Endometrial microvascular endothelial cells (primary cell): ENCODE measurements around the gene ZNF282. TPM values are rescaled to one million over a fixed set of nuclear protein-coding genes. Genes with fewer than 3 reads are reported as not detected.
"Not testable (repeated sequence)": the region's sequence is repeated elsewhere in the genome, so short reads cannot be mapped to it uniquely, and the experiment has no call there.

Source experiments
- in situ Hi-C: cut with HindIII; loops from 2 replicates; pipeline ENCODE4 v1.10.0; 2017; ENCODE audit warnings: low sequenced_read_pairs, low pct_unique_long_range_greater_than_20kb; ENCODE audit errors: inconsistent ontology term
- total RNA-seq: library from RNA; depleted of rRNA; stranded (reverse); fragments of >200 nt; gene quantifications from one replicate; pipeline ENCODE4 v1.2.3, GENCODE V29; 2015; ENCODE audit errors: inconsistent ontology term

Gene ZNF282
- total RNA-seq, 1 donor from 2014 or later: 23.7 TPM

DNA sequence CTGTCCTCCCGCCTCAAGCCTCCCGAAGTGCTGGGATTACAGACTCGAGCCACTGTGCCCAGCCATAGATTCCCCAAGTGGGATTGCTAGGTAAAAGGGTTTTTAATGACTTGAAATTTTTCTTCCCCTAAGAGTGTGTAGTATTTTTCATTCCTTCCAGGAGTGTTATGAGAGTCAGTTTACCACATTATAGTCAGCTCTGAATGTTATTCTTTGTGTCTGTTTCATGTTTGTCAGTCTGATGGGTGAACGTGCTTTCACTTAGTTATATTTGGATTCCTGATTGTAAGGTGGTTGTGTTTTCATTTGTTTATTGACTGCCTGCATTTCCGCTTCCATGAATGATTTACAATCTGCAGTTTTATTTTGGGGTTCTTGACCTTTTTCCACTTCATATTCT, 50.4 kb downstream of the ZNF282 start:
- in situ Hi-C loops: no loop called here

DNA sequence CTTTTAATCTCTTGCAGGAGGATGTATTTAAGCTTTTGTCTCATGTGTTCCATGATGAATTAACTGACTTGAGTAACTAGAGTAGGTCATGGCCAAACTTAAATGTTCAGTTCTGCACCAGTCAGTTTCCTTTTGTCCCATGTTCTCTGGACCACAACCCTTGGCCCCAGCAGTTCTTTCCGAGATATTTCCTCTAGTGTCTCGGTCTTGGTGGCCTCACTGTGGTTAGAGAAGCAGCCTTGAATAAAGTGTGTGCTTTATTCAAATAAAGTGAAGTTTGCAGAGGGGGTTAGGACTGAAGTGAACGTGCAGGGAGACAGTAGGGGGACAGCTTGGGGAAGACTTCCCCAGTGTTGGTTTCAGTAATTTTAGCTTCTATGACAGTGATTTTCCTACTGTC, 53.4 kb downstream of the ZNF282 start:
- in situ Hi-C loops: no loop called here

DNA sequence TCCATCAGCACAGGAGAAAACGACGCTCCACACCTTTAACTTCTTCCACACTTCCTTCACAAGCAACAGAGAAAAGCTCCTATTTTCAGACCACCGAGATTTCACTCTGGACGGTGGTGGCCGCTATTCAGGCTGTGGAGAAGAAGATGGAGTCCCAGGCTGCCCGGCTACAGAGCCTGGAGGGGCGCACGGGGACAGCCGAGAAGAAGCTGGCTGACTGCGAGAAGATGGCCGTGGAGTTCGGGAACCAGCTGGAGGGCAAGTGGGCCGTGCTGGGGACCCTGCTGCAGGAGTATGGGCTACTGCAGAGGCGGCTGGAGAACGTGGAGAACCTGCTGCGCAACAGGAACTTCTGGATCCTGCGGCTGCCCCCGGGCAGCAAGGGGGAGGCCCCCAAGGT, 54.8 kb downstream of the ZNF282 start:
- in situ Hi-C loops: not testable (repeated sequence)

DNA sequence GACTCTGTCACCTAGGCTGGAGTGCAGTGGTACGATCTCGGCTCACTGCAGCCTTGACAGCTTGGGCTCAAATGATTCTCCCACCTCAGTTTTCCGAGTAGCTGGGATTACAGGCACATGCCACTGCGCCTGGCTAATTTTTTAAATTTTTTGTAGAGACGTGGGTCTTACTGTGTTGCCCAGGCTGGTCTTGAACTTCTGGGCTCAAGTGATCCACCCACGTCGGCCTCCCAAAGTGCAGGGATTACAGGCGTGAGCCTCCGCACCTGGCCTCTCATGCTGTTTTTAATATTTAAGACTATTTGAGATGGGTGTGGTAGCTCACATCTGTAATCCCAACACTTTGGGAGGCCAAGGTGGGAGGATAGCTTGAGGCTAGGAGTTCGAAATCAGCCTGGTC, 56.2 kb downstream of the ZNF282 start:
- in situ Hi-C loops: not testable (repeated sequence)

DNA sequence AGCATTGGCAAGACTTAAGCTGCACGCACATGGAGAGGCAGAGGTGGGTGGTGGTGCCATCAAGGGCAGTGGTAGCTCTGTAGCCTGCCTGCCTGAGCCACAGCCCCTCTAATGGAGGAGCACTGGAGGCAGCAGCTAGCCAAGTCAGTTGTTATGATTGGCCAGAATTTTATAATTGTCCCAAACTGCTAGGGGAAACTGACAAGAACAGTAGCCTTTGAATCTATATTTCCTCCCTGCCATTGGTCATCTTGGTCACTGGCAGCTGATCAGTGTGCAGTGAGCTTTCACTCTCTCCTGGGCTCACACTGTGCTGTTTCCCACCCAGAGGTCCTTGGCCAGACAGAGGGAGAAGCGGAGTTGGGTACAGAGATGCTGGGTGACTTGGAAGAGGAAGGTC, 57.0 kb downstream of the ZNF282 start:
- in situ Hi-C loops: no loop called here

DNA sequence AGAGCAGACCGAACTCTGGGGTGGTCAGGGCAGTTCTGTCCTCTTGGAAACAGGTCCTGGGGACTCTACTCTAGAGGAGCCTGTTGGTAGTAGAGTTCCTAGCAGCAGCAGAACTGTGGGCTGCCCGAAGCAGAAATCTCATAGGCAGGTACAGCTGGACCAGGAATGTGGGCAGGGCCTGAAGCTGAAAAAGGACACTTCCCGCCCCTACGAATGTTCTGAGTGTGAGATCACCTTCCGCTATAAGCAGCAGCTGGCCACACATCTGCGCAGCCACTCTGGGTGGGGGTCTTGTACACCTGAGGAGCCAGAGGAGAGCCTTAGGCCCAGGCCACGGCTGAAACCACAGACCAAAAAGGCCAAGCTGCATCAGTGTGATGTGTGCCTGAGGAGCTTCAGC, 58.3 kb downstream of the ZNF282 start:
- in situ Hi-C loops: no loop called here

DNA sequence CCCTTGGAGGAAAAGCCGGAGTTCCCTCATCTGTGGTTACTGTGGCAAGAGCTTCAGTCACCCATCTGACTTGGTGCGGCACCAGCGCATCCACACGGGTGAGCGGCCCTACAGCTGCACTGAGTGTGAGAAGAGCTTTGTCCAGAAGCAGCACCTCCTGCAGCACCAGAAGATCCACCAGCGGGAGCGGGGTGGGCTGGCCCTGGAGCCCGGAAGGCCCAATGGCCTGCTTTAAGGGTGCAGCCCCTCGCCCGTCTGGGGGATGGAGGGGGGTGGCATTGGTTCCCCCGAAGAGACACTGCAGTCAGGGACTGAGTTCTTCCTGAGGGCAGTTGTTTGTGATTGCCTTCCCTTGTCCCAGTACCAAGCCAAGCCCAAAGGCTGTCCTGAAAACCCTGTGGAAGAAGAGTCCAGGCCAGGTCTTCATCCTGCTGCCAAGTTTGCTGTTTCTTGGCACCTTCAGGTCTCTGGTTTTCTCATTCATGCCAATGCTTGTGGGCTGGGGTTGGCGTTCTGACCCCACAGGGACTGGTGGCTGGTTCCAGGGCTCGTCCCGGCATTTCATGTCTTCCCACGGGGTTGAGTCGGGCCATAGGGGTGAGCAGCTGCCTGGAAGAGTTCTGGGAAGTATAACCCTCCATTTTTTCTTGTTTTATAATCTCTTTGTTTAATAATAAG, 59.0 kb downstream of the ZNF282 start:
- in situ Hi-C loops: no loop called here

DNA sequence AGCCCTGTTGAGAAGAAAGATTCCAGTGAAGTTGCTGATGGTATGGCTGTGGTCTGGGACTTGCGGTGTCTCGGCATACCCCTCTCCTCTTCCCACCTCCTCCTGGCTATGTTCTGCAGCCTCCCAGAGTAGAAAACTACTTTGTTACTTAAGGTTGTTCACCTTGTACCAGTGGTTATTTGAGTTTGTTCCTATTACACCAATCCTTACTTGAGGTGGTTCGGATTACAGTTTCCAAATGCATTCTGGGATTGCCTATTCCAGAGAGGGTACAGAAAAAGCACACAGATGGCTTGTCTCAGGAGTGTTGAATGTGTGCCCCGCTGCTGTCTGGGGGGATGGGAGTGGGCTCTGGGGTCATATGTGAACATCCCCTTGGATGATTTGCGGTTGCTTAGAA, 59.8 kb downstream of the ZNF282 start:
- in situ Hi-C loops: no loop called here

DNA sequence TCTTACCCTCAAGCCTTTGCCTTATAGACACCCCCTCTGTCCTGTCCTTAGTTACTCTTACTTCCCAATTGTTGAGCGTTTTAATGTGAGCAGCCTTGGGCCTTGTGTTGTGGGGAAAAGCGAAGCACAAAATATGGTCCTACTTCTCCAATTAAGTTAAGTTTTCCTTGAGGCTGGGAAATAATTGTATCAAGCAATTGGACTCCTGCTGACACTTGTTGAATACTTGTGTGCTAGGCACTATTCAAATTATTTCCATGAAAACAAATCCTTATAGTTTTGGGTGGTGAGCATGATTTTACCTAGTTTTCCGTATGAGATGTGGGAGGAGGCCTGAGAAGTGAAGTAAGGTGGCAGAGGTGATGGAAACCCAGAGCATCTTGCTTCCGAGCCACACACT, 61.2 kb downstream of the ZNF282 start:
- in situ Hi-C loops: no loop called here

DNA sequence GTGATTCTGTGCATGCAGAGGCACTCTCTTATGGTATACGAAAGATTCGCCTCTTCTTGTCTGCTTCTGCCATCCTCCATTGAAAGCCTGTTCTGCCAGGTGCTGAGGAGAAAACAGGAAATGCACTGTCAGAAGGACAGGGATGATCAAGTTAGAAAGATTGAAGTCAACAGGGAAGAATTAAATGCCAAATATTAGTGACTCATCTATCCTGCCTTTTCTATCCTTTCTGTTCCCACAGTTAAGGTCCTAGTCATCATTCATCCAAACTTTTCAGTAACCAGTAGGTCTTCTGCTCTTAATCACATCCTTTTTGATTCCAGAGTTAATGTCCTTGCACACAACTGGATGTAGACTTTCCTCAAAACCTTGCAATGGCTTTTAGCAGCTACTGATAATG, 61.8 kb downstream of the ZNF282 start:
- in situ Hi-C loops: no loop called here

DNA sequence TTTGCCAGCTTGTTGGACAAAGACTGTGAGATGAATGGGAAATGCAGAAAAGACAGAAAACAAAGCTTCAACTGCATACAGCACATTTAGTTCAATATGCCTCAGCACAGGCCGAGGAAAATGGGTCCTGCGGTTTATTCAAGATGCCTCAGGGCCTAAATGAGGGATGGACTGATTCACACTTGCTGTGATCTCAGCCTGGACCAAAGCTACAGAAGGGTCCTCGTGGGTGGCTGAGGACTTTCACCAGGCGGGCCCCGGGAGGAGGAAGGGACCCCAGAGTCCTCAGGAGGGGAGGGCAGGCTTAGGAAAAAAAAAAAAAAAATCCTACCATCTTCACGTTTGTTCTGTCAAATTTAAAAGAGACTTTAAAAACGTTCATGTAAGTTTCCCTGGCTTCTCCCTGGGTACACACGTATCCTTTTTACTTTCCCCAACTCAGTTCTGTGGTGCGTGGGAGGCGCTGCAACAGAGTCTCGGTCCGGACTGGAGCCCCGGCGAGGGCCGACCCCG, 66.0 kb downstream of the ZNF282 start:
- in situ Hi-C loops: no loop called here

DNA sequence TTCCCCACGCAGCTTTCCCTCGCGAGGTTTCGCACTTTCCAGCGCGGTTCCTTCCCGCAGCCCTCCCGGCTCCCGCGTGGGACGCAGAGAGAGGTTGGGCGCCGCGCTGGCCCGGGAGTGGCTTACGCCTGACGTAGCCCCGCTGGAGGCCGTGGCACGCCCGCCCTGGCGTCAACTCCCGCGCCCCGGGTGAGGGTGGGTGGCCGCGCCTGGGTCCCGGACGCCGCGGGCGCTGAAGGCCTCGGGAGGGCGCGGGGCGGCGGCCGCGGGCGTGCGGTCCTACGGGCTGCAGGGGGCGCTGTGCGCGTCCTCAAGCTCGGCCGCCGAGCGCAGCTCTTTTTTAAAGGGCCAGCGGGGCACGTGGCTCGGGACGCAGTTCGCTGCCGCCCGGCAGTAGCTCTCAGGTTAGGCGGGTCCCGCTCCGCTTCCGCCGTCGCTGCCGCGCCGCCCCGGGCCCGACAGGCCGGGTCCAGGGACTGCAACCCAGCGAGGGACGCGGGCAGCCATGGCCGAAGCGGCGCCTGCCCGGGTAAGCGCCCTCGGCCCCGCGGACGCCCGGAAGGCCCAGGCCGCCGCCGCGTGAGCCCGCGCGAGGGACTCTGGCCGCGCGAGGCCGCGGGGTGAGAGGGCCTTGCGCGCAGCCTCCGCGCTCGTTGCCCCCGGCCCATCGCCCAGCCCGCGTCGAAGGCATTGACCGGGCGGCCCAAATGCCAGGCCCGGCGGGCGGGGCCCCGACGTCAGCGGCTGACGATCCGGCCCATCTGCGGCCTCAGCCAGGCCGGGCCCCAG, 66.7 kb downstream of the ZNF282 start, which contains the start of gene ZNF783:
Gene ZNF783 (plus strand): TSS at position 368 of the 789 bp plus-strand sequence. CDS start 138 bp downstream, at position 506.
- in situ Hi-C loops: no loop called here

DNA sequence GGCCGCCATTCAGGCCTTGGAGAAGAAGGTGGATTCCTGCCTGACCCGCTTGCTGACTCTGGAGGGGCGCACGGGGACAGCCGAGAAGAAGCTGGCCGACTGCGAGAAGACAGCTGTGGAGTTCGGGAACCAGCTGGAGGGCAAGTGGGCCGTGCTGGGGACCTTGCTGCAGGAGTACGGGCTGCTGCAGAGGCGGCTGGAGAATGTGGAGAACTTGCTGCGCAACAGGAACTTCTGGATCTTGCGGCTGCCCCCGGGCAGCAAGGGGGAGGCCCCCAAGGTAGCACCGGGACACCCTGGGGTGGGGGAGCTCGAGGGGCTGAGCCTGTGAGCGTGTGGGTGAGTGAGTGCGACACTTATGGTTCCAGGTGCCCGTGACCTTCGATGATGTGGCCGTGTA, 71.1 kb downstream of the ZNF282 start:
- in situ Hi-C loops: no loop called here

DNA sequence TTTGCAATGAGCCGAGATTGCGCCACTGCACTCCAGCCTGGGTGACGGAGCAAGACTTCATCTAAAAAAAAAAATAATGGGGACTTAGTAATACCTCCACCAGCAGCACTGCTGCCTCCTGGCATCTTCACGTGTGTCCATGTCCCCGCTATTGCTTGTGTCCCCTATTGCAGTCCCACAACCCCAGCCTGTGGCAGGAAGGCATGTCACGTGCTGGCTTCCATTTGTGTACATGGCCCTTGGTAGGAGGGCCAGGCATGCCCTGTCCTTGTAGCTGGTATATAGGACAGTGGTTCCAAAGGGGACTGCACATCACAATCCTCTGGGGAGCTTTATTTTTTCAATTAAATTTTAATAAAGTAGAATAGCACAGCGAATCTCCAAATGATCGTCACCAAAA, 72.4 kb downstream of the ZNF282 start:
- in situ Hi-C loops: no loop called here

DNA sequence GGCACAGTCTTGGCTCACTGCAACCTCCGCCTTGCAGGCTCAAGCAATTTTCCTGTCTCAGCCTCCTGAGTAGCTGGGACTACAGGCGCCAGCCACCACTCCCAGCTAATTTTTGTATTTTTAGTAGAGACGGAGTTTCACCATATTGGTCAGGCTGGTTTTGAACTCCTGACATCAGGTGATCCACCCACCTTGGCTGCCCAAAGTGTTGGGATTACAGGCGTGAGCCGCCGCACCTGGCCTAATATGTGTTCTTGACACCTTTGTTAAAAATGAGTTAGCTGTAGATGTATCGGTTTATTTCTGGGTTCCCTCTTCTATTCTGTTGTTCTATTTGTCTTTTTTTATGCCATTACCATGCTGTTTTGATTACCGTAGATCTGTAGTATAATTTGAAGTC, 79.1 kb downstream of the ZNF282 start:
- in situ Hi-C loops: not testable (repeated sequence)

Other genes with a start within 250 kb of the ZNF282 start
- gene PDIA4, start 167.0 kb upstream of the ZNF282 start, total RNA-seq: 257 TPM
- 4.6 TPM for gene ZNF786, start 104.8 kb upstream of the ZNF282 start, total RNA-seq
- 1.0 TPM for gene ZNF425, start 69.2 kb upstream of the ZNF282 start, total RNA-seq
- 11.7 TPM for gene ZNF398, start 48.1 kb upstream of the ZNF282 start, total RNA-seq
- gene ZNF212, start 44.1 kb downstream of the ZNF282 start, total RNA-seq: 2.7 TPM
- 2.6 TPM for gene ZNF783, start 66.7 kb downstream of the ZNF282 start, total RNA-seq